ENCODE results near the gene KIN. TPM values are rescaled to one million over a fixed set of nuclear protein-coding genes. Genes with fewer than 3 reads are reported as not detected.
"Not testable (repeated sequence)": the region's sequence is repeated elsewhere in the genome, so short reads cannot be mapped to it uniquely, and the experiment has no call there.

The KIN gene
- total RNA-seq = 10 to 100 TPM; 13.4 to 14.8 TPM

- H3K27me3 Mint-ChIP-seq = no peaks in the 10 kb centered on the region
- peak; percentile 98 to 99 for ATAC-seq
- peaks cover 37 to 44% of the 10 kb centered on the region in 2 donors for H3K4me1 Mint-ChIP-seq (ENCODE audit: low read depth in 2 of 2)
- no peaks in the 10 kb centered on the region for H3K9me3 Mint-ChIP-seq
- peaks cover 10% of the 10 kb centered on the region for H3K36me3 Mint-ChIP-seq
- no peak within 1 kb of the TSS for H3K27ac Mint-ChIP-seq
- no peak within 1 kb of the TSS for H3K4me3 Mint-ChIP-seq
- DNase-seq (ENCODE audit: low spot score) = peak; percentile 98
Observed at GRCh38 chr10:7787857-7788638, at the start of gene KIN, which contains the start of gene ATP5F1C. TSS of gene KIN (minus strand) at chr10:7787993. CDS start at chr10:7787933, 60 bp downstream. TSS of gene ATP5F1C (plus strand) at chr10:7788177. CDS start at chr10:7788208, 31 bp downstream.

- no peaks in the 10 kb centered on the region for H3K36me3 Mint-ChIP-seq
- no peak for ATAC-seq
- DNase-seq (ENCODE audit: low spot score) = no peak
- H3K9me3 Mint-ChIP-seq = no peaks in the 10 kb centered on the region
- H3K27ac Mint-ChIP-seq = no peak overlapping the region
- H3K4me3 Mint-ChIP-seq = no peak overlapping the region
- no peaks in the 10 kb centered on the region for H3K27me3 Mint-ChIP-seq
- H3K4me1 Mint-ChIP-seq (ENCODE audit: low read depth in 2 of 2) = peaks cover 21% of the 10 kb centered on the region in 2 donors
Observed at GRCh38 chr10:7836571-7836970, 48.8 kb upstream of the KIN start.

GRCh38 chr10:7834262-7834661, 46.5 kb upstream of the KIN start:
- Mint-ChIP-seq H3K27me3 (no peaks in the 10 kb centered on the region), H3K9me3 (no peaks in the 10 kb centered on the region), H3K4me1 (ENCODE audit: low read depth in 2 of 2) (peaks cover 28 to 31% of the 10 kb centered on the region in 2 donors), H3K27ac (no peak overlapping the region), H3K36me3 (no peaks in the 10 kb centered on the region), H3K4me3 (no peak overlapping the region)
- no peak for DNase-seq (ENCODE audit: low spot score)
- no peak for ATAC-seq

- H3K4me3 Mint-ChIP-seq = no peak overlapping the region
- ATAC-seq (no peak), DNase-seq (ENCODE audit: low spot score) (no peak)
- no peak overlapping the region for H3K27ac Mint-ChIP-seq
- no peaks in the 10 kb centered on the region for H3K27me3 Mint-ChIP-seq
- no peaks in the 10 kb centered on the region for H3K9me3 Mint-ChIP-seq
- peaks cover 32% of the 10 kb centered on the region in 2 donors for H3K4me1 Mint-ChIP-seq (ENCODE audit: low read depth in 2 of 2)
- H3K36me3 Mint-ChIP-seq = no peaks in the 10 kb centered on the region
Observed at GRCh38 chr10:7833210-7833609, 45.4 kb upstream of the KIN start.

- Mint-ChIP-seq H3K27me3 (no peaks in the 10 kb centered on the region), H3K4me1 (ENCODE audit: low read depth in 2 of 2) (peaks cover 32 to 36% of the 10 kb centered on the region in 2 donors), H3K27ac (no peak overlapping the region), H3K4me3 (no peak overlapping the region), H3K36me3 (no peaks in the 10 kb centered on the region), H3K9me3 (no peaks in the 10 kb centered on the region)
- DNase-seq (ENCODE audit: low spot score) (no peak), ATAC-seq (no peak)
Observed at GRCh38 chr10:7832060-7832459, 44.3 kb upstream of the KIN start.

GRCh38 chr10:7829289-7829834, 41.6 kb upstream of the KIN start:
- no peak for DNase-seq (ENCODE audit: low spot score)
- Mint-ChIP-seq H3K4me3 (no peak overlapping the region), H3K4me1 (ENCODE audit: low read depth in 2 of 2) (peaks cover 22 to 26% of the 10 kb centered on the region in 2 donors), H3K27me3 (no peaks in the 10 kb centered on the region), H3K27ac (no peak overlapping the region), H3K36me3 (peaks cover 8% of the 10 kb centered on the region), H3K9me3 (no peaks in the 10 kb centered on the region)
- no peak for ATAC-seq

- Mint-ChIP-seq H3K4me3 (no peak overlapping the region), H3K27me3 (no peaks in the 10 kb centered on the region), H3K36me3 (peaks cover 8% of the 10 kb centered on the region), H3K27ac (no peak overlapping the region), H3K4me1 (ENCODE audit: low read depth in 2 of 2) (peaks cover 12 to 16% of the 10 kb centered on the region in 2 donors), H3K9me3 (no peaks in the 10 kb centered on the region)
- DNase-seq (ENCODE audit: low spot score) (no peak), ATAC-seq (no peak)
Observed at GRCh38 chr10:7826971-7827370, 39.2 kb upstream of the KIN start.

GRCh38 chr10:7824251-7824650, 36.5 kb upstream of the KIN start:
- Mint-ChIP-seq H3K4me3 (no peak overlapping the region), H3K9me3 (no peaks in the 10 kb centered on the region), H3K27me3 (no peaks in the 10 kb centered on the region), H3K4me1 (ENCODE audit: low read depth in 2 of 2) (peaks cover 22 to 27% of the 10 kb centered on the region in 2 donors), H3K27ac (no peak overlapping the region), H3K36me3 (peaks cover 15% of the 10 kb centered on the region)
- DNase-seq (ENCODE audit: low spot score) (no peak), ATAC-seq (no peak)

GRCh38 chr10:7819121-7819460, 31.3 kb upstream of the KIN start:
- Mint-ChIP-seq H3K9me3 (no peaks in the 10 kb centered on the region), H3K27me3 (peaks cover 0 to 3% of the 10 kb centered on the region in 2 donors), H3K4me3 (peak overlapping the region; percentile 99), H3K4me1 (ENCODE audit: low read depth in 2 of 2) (peaks cover 26 to 31% of the 10 kb centered on the region in 2 donors), H3K36me3 (peaks cover 13% of the 10 kb centered on the region), H3K27ac (peak overlapping the region; percentile 77 to 93)
- peak; percentile 1 to 22 for ATAC-seq
- no peak for DNase-seq (ENCODE audit: low spot score)

- ATAC-seq = peak; percentile 96 to 98
- Mint-ChIP-seq H3K27me3 (peaks cover 3 to 4% of the 10 kb centered on the region in 2 donors), H3K27ac (peak within 1 kb of the TSS; percentile 77 to 93), H3K9me3 (no peaks in the 10 kb centered on the region), H3K4me3 (peak within 1 kb of the TSS; percentile 99), H3K36me3 (peaks cover 13% of the 10 kb centered on the region), H3K4me1 (ENCODE audit: low read depth in 2 of 2) (peaks cover 26 to 31% of the 10 kb centered on the region in 2 donors)
- DNase-seq (ENCODE audit: low spot score) = peak; percentile 93
Observed at GRCh38 chr10:7818295-7819120, 30.7 kb upstream of the KIN start, which contains the start of gene TAF3. TSS of gene TAF3 (plus strand) at chr10:7818505. CDS start at chr10:7818710, 205 bp downstream.

GRCh38 chr10:7817984-7818294, 30.1 kb upstream of the KIN start:
- Mint-ChIP-seq H3K36me3 (peaks cover 13% of the 10 kb centered on the region), H3K9me3 (no peaks in the 10 kb centered on the region), H3K4me3 (peak overlapping the region; percentile 99), H3K27me3 (peaks cover 6 to 7% of the 10 kb centered on the region in 2 donors), H3K27ac (peak overlapping the region; percentile 77 to 93), H3K4me1 (ENCODE audit: low read depth in 2 of 2) (peaks cover 26 to 31% of the 10 kb centered on the region in 2 donors)
- DNase-seq (ENCODE audit: low spot score) (no peak), ATAC-seq (no peak)

- DNase-seq (ENCODE audit: low spot score) = no peak
- Mint-ChIP-seq H3K9me3 (no peaks in the 10 kb centered on the region), H3K27me3 (peaks cover 6 to 7% of the 10 kb centered on the region in 2 donors), H3K36me3 (peaks cover 13% of the 10 kb centered on the region), H3K4me1 (ENCODE audit: low read depth in 2 of 2) (peaks cover 26 to 31% of the 10 kb centered on the region in 2 donors), H3K4me3 (peak overlapping the region; percentile 99), H3K27ac (peak overlapping the region; percentile 77 to 93)
- no peak for ATAC-seq
Observed at GRCh38 chr10:7817576-7817975, 29.8 kb upstream of the KIN start.

GRCh38 chr10:7813481-7813880, 25.7 kb upstream of the KIN start:
- DNase-seq (ENCODE audit: low spot score) = no peak
- H3K36me3 Mint-ChIP-seq = no peaks in the 10 kb centered on the region
- no peak overlapping the region for H3K27ac Mint-ChIP-seq

GRCh38 chr10:7811743-7812142, 23.9 kb upstream of the KIN start:
- not testable (repeated sequence) for H3K27me3 Mint-ChIP-seq; DNase-seq (ENCODE audit: low spot score); H3K36me3 Mint-ChIP-seq; H3K27ac Mint-ChIP-seq; ATAC-seq; H3K9me3 Mint-ChIP-seq; H3K4me3 Mint-ChIP-seq; H3K4me1 Mint-ChIP-seq (ENCODE audit: low read depth in 2 of 2)

More at GRCh38 chr10:7813481-7813880, 25.7 kb upstream of the KIN start:
- ATAC-seq = no peak
- Mint-ChIP-seq H3K4me3 (no peak overlapping the region), H3K9me3 (no peaks in the 10 kb centered on the region), H3K4me1 (ENCODE audit: low read depth in 2 of 2) (peaks cover 5 to 6% of the 10 kb centered on the region in 2 donors), H3K27me3 (peaks cover 6 to 7% of the 10 kb centered on the region in 2 donors)

Data from natural killer cell treated with Interleukin-12 subunit alpha and Interleukin-12 subunit beta and Interleukin-15 and Interleukin-18, amount 100 ng/mL, for 72 hours (primary cell).